Eye (tissue), 1 donor: ENCODE measurements around the gene MYADML2.
"Not testable (repeated sequence)": the region's sequence is repeated elsewhere in the genome, so short reads cannot be mapped to it uniquely, and the experiment has no call there.

Experiments used
- DNase-seq: peaks from one replicate; pipeline ENCODE4 v3.0.0-alpha.2; 2015

MYADML2 gene

GRCh38 chr17:81958633-81959342 is 11.8 kb upstream of the MYADML2 start:
- DNase-seq: no peak

GRCh38 chr17:81957691-81958432 is 10.8 kb upstream of the MYADML2 start:
- DNase-seq: no peak

DNA sequence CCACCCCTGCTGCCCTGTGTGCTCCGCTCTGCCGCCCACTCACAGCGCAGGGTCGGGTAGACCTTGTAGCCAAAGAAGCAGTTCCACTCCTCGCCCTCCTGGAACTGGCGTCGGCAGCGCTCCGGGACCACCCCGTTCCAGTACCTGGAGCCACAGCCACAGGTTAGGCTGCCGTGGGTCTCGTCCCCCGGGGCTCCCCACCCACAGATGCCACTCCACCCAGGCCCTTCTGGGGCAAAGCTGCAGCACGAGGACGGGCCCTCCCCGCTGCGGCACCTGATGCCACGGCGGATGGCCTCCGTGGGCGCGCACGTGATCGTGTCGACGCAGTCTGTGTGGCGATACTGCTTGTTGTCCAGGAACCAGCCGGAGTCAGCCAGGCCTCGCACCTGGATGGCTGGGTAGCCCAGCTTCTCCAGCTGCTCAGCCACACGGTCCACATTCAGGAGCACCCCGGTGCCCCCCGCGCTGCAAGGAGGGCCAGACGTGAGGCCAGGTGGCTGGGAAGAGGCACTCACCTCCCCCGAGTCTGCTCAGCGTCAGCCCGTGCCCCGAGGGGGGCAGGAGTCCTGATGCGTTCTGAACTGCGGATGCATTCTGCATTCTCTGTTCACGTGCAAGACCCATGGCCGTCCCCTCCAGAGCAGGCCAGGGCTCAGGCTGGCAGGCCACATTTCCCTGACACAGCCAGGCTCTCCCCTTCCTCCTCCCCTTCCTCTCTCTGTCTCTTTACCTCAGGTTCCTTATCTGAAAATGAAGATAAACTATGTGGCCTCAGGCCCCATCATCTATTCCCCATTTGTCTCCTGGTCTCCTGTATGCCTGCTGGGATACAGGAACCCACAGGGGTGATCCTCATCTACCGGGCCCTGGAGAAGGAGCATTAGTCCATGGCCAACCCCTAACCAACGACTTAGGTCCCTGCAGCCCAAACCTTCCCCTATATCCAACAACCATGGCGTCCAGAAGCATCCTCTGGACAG is 9.9 kb upstream of the MYADML2 start:
- DNase-seq: no peak

- DNase-seq: no peak
Observed at GRCh38 chr17:81955756-81956544, 8.9 kb upstream of the MYADML2 start.

GRCh38 chr17:81955058-81955681 is 8.1 kb upstream of the MYADML2 start:
- DNase-seq: no peak

GRCh38 chr17:81954131-81955057 is 7.4 kb upstream of the MYADML2 start:
- DNase-seq: no peak

DNA sequence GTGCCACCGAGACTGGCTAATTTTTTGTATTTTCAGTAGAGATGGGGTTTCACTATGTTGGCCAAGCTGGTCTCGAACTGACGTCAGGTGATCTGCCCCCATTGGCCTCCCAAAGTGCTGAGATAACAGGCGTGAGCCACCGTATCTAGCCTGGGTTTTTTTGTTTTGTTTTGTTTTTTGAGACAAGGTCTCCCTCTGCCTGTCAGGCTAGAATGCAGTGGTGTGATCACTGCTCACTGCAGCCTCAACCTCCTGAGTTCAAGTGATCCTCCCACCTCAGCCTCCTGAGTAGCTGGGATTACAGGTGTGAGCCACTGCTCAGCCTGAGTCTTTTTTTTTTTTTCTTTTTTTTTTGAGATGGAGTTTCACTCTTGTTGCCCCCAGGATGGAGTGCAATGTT is 6.4 kb upstream of the MYADML2 start:
- DNase-seq: not testable (repeated sequence)

DNA sequence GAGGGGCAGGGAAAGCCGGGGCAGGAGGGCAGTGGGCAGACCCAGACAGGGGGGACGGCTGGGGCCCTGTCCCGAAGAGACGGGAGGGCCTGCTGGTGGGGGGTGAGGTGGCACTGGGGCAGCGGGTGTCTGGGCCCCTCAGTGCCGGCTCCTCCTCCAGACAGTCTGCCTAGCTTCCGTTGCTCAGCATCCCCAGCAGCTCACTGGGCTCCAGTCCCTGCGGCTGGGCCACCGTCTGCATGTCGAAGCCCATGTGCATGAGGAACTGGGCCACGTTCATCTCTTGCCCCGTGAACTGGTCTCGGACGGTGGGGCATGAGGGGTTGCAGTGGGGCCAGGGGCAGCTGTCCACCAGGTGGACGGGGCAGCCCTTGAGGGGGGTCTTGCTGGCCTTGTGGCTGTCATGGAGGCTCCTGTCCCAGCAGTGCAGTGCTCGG is 5.8 kb upstream of the MYADML2 start:
- DNase-seq: no peak

- DNase-seq: peak; percentile 47
Observed at GRCh38 chr17:81951785-81952684, 5.0 kb upstream of the MYADML2 start.

- no peak for DNase-seq
Observed at GRCh38 chr17:81950501-81950900, 3.5 kb upstream of the MYADML2 start.

- no peak for DNase-seq
Observed at GRCh38 chr17:81948635-81949378, 1.8 kb upstream of the MYADML2 start.

- no peak for DNase-seq
Observed at GRCh38 chr17:81944858-81945257, 2.2 kb downstream of the MYADML2 start.

DNA sequence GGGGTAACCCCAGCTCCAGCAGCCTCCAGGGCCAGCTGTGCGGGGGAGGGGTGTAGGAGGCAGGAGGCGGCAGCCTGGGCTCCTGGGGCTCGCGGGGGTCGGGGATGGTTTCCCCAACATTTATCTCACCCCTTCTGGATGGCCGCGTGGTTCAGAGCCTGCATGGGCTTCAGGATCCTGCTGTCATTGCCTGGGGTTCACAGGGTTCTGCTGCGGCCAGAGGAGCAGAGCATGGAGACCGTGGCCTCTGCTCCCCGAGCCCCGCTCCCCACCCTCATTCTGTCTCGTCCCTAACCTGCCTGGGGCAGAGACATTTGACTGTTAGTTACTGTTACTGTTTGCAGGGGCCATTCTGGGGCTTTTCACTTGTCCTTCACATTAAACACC is 4.9 kb downstream of the MYADML2 start:
- no peak for DNase-seq

DNA sequence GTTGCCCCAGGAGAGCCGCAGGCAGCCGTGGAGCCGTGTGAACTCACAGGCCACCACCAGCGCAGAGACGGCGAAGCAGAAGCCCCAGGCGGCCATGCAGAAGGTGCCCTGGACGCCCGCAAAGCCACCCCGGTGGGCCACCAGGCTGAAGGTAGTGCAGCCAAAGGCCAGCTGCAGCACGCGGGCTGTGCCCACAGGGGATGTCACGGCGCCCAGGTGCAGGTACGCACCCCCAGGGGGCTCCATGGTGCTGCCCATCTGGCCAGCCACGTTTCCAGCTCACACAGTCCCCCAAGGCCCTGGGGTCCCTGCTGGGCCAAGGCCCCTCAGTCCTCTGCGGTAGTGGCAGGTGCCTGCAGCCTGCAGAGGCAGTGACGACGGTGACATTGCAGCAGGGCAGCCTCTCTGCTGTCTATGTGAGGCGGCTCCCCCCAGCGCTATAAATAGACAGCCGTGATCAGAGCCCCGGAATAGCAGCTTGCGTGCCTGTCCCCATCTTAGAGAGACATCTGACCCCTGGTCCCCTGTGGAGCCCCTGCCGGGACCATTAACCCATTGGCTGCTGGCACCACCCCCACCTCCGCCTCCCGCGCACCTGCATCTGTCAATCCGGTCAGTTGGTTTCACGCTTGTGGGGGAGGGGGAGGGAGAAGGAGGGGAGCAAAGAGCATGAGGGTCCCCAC is 5.4 kb downstream of the MYADML2 start:
- DNase-seq: peak; percentile 76

GRCh38 chr17:81940538-81941483 is 6.2 kb downstream of the MYADML2 start:
- DNase-seq: no peak

- no peak for DNase-seq
Observed at GRCh38 chr17:81939881-81940385, 7.1 kb downstream of the MYADML2 start.

DNA sequence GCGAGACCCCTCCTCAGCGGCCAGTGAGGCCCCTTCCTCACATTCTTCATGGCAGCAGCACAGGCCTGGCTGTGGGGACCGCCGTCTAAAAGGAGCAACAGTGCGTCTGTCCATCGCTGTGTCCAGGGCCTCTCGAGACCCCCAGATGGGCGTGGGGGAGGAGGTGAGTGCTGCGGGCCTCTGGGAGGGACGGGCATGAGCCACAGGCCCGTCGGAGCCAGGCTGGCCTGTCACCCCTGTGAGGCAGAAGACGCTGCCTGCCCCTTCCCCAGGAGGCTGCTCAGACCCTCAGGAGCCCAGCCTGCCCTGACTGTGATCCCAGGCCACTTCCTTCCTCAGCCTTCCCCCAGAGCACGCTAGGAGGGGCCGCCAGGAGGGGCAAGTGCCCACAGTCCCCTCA is 7.8 kb downstream of the MYADML2 start:
- no peak for DNase-seq
